Muscle layer of duodenum (tissue), 2 donors: ENCODE measurements around the gene PLAC8.
"Not testable (repeated sequence)": the region's sequence is repeated elsewhere in the genome, so short reads cannot be mapped to it uniquely, and the experiment has no call there.

ENCODE experiments used
- H3K27ac ChIP-seq: one replicate; pipeline ENCODE4 v1.7.0; 2013; ENCODE audit warnings: mild to moderate bottlenecking, low read length
- H3K27me3 ChIP-seq: one replicate; pipeline ENCODE4 v1.7.0; 2013; ENCODE audit warnings: low read depth, mild to moderate bottlenecking, control low read depth, low read length
- H3K36me3 ChIP-seq, 2 donors: one replicate each; pipeline ENCODE4 v1.7.0; 2013; ENCODE audit warnings: low read length in 2 of 2, control low read depth in 1 of 2, mild to moderate bottlenecking in 1 of 2; ENCODE audit not compliant: insufficient read depth in 2 of 2, control insufficient read depth in 1 of 2
- H3K4me1 ChIP-seq, 2 donors: one replicate each; pipeline ENCODE4 v1.7.0; 2013; ENCODE audit warnings: low read length in 2 of 2, mild to moderate bottlenecking in 2 of 2, control low read depth in 1 of 2, moderate library complexity in 1 of 2; ENCODE audit not compliant: insufficient read depth in 2 of 2, control insufficient read depth in 1 of 2
- H3K4me3 ChIP-seq, 2 donors: one replicate each; pipeline ENCODE4 v1.7.0; 2013; ENCODE audit warnings: low read length in 2 of 2, low read depth in 1 of 2, mild to moderate bottlenecking in 1 of 2
- H3K9me3 ChIP-seq, 2 donors: one replicate each; pipeline ENCODE4 v1.7.0; 2013; ENCODE audit warnings: low read length in 2 of 2, control low read depth in 1 of 2, mild to moderate bottlenecking in 1 of 2; ENCODE audit not compliant: control insufficient read depth in 1 of 2
- donor health status: healthy.

The PLAC8 gene

GRCh38 chr4:83084956-83085355, 29.6 kb downstream of the PLAC8 start:
- H3K27me3 ChIP-seq, H3K36me3 ChIP-seq, H3K4me1 ChIP-seq, H3K4me3 ChIP-seq, H3K27ac ChIP-seq, H3K9me3 ChIP-seq: not testable (repeated sequence)

- H3K4me3 ChIP-seq: no peak overlapping the region
- no peaks in the 10 kb centered on the region for H3K27me3 ChIP-seq
- H3K9me3 ChIP-seq: no peaks in the 10 kb centered on the region
- no peaks in the 10 kb centered on the region for H3K36me3 ChIP-seq
- no peak overlapping the region for H3K27ac ChIP-seq
- no peaks in the 10 kb centered on the region for H3K4me1 ChIP-seq
These were observed 30.5 kb downstream of the PLAC8 start for GRCh38 chr4:83083925-83084475.

- Histone ChIP-seq H3K36me3 (no peaks in the 10 kb centered on the region), H3K9me3 (no peaks in the 10 kb centered on the region), H3K4me1 (no peaks in the 10 kb centered on the region), H3K27ac (no peak overlapping the region), H3K27me3 (no peaks in the 10 kb centered on the region), H3K4me3 (no peak overlapping the region)
These were observed 31.8 kb downstream of the PLAC8 start for GRCh38 chr4:83082777-83083176.

GRCh38 chr4:83080561-83080960, 34.0 kb downstream of the PLAC8 start:
- H3K27ac ChIP-seq: no peak overlapping the region
- H3K4me3 ChIP-seq: no peak overlapping the region
- H3K9me3 ChIP-seq: no peaks in the 10 kb centered on the region
- H3K27me3 ChIP-seq: no peaks in the 10 kb centered on the region
- H3K4me1 ChIP-seq: peaks cover 0 to 9% of the 10 kb centered on the region in 2 donors
- H3K36me3 ChIP-seq: peaks cover 5 to 9% of the 10 kb centered on the region in 2 donors

GRCh38 chr4:83075311-83076095, 39.0 kb downstream of the PLAC8 start:
- Histone ChIP-seq H3K36me3 (peaks cover 21 to 28% of the 10 kb centered on the region in 2 donors), H3K4me1 (peaks cover 0 to 9% of the 10 kb centered on the region in 2 donors), H3K4me3 (no peak overlapping the region), H3K9me3 (no peaks in the 10 kb centered on the region), H3K27ac (peak overlapping the region; percentile 24), H3K27me3 (no peaks in the 10 kb centered on the region)

GRCh38 chr4:83074783-83075182, 39.7 kb downstream of the PLAC8 start:
- H3K27ac ChIP-seq, H3K9me3 ChIP-seq, H3K4me3 ChIP-seq, H3K4me1 ChIP-seq, H3K27me3 ChIP-seq: not testable (repeated sequence)
- peaks cover 28 to 33% of the 10 kb centered on the region in 2 donors for H3K36me3 ChIP-seq

GRCh38 chr4:83074086-83074704, 40.3 kb downstream of the PLAC8 start:
- Histone ChIP-seq H3K4me3 (no peak overlapping the region), H3K27ac (no peak overlapping the region), H3K36me3 (peaks cover 31 to 35% of the 10 kb centered on the region in 2 donors), H3K4me1 (peaks cover 0 to 9% of the 10 kb centered on the region in 2 donors), H3K9me3 (no peaks in the 10 kb centered on the region), H3K27me3 (no peaks in the 10 kb centered on the region)

- H3K27me3 ChIP-seq: no peaks in the 10 kb centered on the region
- no peaks in the 10 kb centered on the region for H3K9me3 ChIP-seq
- no peak overlapping the region for H3K27ac ChIP-seq
- no peak overlapping the region for H3K4me3 ChIP-seq
- H3K36me3 ChIP-seq: peaks cover 46 to 47% of the 10 kb centered on the region in 2 donors
- H3K4me1 ChIP-seq: peaks cover 0 to 5% of the 10 kb centered on the region in 2 donors
These were observed 43.4 kb downstream of the PLAC8 start for GRCh38 chr4:83071116-83071515.

- no peak overlapping the region for H3K4me3 ChIP-seq
- H3K27ac ChIP-seq: no peak overlapping the region
- no peaks in the 10 kb centered on the region for H3K27me3 ChIP-seq
- no peaks in the 10 kb centered on the region for H3K9me3 ChIP-seq
- no peaks in the 10 kb centered on the region for H3K4me1 ChIP-seq
- peaks cover 49 to 61% of the 10 kb centered on the region in 2 donors for H3K36me3 ChIP-seq
These were observed 47.4 kb downstream of the PLAC8 start for GRCh38 chr4:83067058-83067639.

GRCh38 chr4:83065266-83065665, 49.3 kb downstream of the PLAC8 start:
- Histone ChIP-seq H3K4me1 (no peaks in the 10 kb centered on the region), H3K36me3 (peaks cover 43 to 54% of the 10 kb centered on the region in 2 donors), H3K27ac (no peak overlapping the region), H3K4me3 (no peak overlapping the region), H3K9me3 (no peaks in the 10 kb centered on the region), H3K27me3 (no peaks in the 10 kb centered on the region)

- peaks cover 41 to 64% of the 10 kb centered on the region in 2 donors for H3K36me3 ChIP-seq
- H3K4me1 ChIP-seq: no peaks in the 10 kb centered on the region
- H3K9me3 ChIP-seq: no peaks in the 10 kb centered on the region
- no peak overlapping the region for H3K4me3 ChIP-seq
- H3K27me3 ChIP-seq: no peaks in the 10 kb centered on the region
- H3K27ac ChIP-seq: no peak overlapping the region
These were observed 51.8 kb downstream of the PLAC8 start for GRCh38 chr4:83062739-83063138.
